Renal pelvis (tissue), 4 donors: ENCODE measurements around the gene ACY1. TPM values are rescaled to one million over a fixed set of nuclear protein-coding genes. Genes with fewer than 3 reads are reported as not detected.
"Not testable (repeated sequence)": the region's sequence is repeated elsewhere in the genome, so short reads cannot be mapped to it uniquely, and the experiment has no call there.

Experiments used
- DNase-seq: peaks from one replicate; pipeline ENCODE4 v3.0.0-alpha.2; 2013
- polyA plus RNA-seq, 3 donors: library from polyadenylated mRNA; unstranded; fragments of 120-200 nt; gene quantifications; one replicate each; pipeline ENCODE4 v1.2.1, GENCODE V29; 2013; ENCODE audit not compliant: insufficient read length in 3 of 3

Gene ACY1
- polyA plus RNA-seq, 3 donors: 120 to 128 (median 127) TPM

- no peak for DNase-seq
Measured at GRCh38 chr3:52022323-52023100, 39.2 kb downstream of the ACY1 start.

GRCh38 chr3:52023101-52023770 lies 39.9 kb downstream of the ACY1 start:
- DNase-seq: no peak

- no peak for DNase-seq
Measured at GRCh38 chr3:52023860-52024764, 40.8 kb downstream of the ACY1 start.

- DNase-seq: no peak
Measured at GRCh38 chr3:52024765-52025452, 41.6 kb downstream of the ACY1 start.

- DNase-seq: no peak
Measured at GRCh38 chr3:52025453-52025852, 42.1 kb downstream of the ACY1 start.

GRCh38 chr3:52026041-52026440 lies 42.7 kb downstream of the ACY1 start:
- DNase-seq: no peak

GRCh38 chr3:52028572-52028971 lies 45.2 kb downstream of the ACY1 start:
- no peak for DNase-seq

- DNase-seq: no peak
Measured at GRCh38 chr3:52029053-52029452, 45.7 kb downstream of the ACY1 start.

- no peak for DNase-seq
Measured at GRCh38 chr3:52029535-52029934, 46.2 kb downstream of the ACY1 start.

GRCh38 chr3:52030714-52031310 lies 47.5 kb downstream of the ACY1 start:
- DNase-seq: no peak

GRCh38 chr3:52031896-52032295 lies 48.6 kb downstream of the ACY1 start:
- no peak for DNase-seq

GRCh38 chr3:52032702-52033408 lies 49.5 kb downstream of the ACY1 start:
- no peak for DNase-seq

GRCh38 chr3:52033748-52034147 lies 50.4 kb downstream of the ACY1 start:
- DNase-seq: not testable (repeated sequence)

- no peak for DNase-seq
Measured at GRCh38 chr3:52034212-52034611, 50.9 kb downstream of the ACY1 start.

GRCh38 chr3:52034651-52035050 lies 51.3 kb downstream of the ACY1 start:
- DNase-seq: no peak

GRCh38 chr3:52036222-52036694 lies 52.9 kb downstream of the ACY1 start:
- DNase-seq: no peak

- DNase-seq: no peak
Measured at GRCh38 chr3:52036829-52037228, 53.5 kb downstream of the ACY1 start.

GRCh38 chr3:52037291-52037690 lies 54.0 kb downstream of the ACY1 start:
- no peak for DNase-seq

GRCh38 chr3:52038227-52038626 lies 54.9 kb downstream of the ACY1 start:
- DNase-seq: no peak
